C4-2B (cell line): ENCODE measurements around the gene HOXA10.

ENCODE experiments used
- H3K27ac ChIP-seq: fragments of 450-650 bp; 2 replicates; pipeline ENCODE4 v1.5.1; 2017
- CTCF ChIP-seq: fragments of 450-650 bp; conservative IDR thresholded peaks from 2 replicates; pipeline ENCODE4 v1.5.1; 2017; ENCODE audit warnings: mild to moderate bottlenecking
- ZFX ChIP-seq: fragments of 450-650 bp; IDR thresholded peaks from 2 replicates; pipeline ENCODE4 v1.6.1; 2017

The HOXA10 gene

DNA sequence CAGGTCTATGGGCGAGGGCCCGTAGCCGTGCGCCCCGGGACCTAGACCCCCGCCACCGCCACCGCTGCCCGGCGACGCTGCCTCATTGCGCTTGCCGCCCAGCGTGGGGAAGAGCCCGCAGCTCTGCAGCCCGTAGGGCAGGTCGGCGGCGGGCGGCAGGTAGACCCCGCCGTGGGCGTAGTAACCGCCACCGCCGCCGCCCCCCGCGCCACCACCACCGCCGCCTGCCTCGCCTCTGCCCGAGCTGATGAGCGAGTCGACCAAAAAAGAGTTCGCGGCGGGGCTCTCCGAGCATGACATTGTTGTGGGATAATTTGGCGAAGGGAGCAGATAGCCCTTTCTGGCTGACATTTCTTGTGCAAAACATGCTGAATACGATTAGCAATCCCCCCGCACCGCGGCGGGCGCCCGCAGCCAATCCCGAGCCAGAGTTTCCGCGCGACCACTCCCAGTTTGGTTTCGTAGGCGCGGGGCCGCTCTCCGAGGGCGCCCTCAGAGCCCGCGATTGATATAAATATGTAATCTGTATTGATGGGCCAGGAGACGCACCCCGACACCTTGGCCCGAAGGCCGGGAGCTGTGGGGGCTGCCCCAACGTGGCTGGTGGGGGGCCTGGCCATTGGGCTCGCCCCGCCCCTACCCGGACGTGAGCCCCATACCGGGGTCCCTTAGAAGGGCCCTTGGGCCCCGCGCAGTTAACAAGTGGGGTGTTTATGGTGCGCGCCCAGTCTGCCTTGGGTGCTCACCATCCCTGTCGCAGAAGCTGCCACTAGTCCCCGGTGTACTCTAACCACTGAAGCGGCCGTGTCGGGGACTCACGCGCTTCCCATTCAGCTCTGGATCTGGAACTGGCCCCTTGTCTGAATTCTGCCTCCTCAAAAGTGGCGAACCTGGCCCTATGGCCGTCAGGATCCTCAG lies at the start of gene HOXA10:
TSS of gene HOXA10 (minus strand) at position 365 of the 918 bp plus-strand sequence. CDS start at position 351, 14 bp downstream.
- H3K27ac ChIP-seq: peak within 1 kb of the TSS; percentile 98
- TF ChIP-seq ZFX: no peak
- TF ChIP-seq CTCF: no peak

DNA sequence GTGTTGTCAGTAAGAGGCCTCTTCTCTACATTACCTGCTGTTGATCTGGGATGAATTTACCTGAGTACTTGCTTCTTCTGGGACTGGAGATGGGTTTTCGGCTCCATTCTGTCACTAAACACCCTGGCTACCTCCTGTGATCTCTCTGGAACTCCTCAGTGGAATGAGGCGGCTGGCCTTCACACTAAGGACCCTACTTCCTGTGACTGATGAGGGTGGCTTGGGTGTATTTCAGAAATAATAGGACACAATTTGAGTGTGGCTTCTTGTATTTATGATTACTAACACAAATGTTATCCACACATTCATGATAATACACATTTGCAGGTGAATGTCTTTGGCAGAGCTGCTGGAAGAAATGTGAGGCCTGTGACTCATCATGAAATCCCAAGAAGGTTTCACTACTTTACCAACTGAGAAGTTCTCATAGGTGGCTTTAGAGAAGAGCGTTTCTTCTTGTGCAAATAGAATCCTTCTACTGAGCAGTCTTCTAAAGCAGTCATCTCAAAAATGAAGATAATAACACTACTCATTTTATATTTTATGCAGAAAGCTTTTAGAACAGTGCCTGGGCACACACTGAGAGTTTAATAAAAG lies 47.2 kb upstream of the HOXA10 start:
- no peak for TF ChIP-seq CTCF
- no peak for TF ChIP-seq ZFX
- no peak overlapping the region for H3K27ac ChIP-seq

DNA sequence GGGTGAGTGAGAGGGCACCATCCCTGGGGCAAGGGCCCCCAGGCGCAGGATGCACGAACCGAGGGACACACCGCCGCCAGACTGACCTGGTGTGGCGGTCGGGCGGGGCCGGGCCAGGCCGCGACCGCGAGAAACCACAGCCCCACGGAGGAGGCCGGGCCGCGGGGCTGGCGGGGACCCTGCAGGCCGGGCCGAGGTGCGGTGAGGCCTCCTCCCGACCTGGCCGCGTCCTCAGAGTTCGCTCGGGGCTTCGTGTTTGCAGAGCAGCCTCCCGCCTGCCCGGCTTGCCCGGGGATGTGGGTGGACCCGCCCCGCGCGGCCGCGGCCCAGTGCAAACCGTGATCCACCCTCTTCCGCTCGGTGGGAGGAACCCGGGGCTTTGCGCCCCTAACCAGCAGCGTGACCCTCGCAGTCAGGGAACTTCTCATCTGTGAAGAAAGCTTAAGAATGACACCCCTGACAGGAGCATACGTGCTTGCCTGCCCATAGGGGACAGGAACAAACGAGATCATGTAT lies 46.4 kb upstream of the HOXA10 start:
- TF ChIP-seq ZFX (no peak), CTCF (no peak)

GRCh38 chr7:27219821-27220220 lies 45.7 kb upstream of the HOXA10 start:
- no peak overlapping the region for H3K27ac ChIP-seq
- no peak for TF ChIP-seq CTCF
- no peak for TF ChIP-seq ZFX

More for the DNA sequence above, 46.4 kb upstream of the HOXA10 start:
- H3K27ac ChIP-seq: no peak overlapping the region

DNA sequence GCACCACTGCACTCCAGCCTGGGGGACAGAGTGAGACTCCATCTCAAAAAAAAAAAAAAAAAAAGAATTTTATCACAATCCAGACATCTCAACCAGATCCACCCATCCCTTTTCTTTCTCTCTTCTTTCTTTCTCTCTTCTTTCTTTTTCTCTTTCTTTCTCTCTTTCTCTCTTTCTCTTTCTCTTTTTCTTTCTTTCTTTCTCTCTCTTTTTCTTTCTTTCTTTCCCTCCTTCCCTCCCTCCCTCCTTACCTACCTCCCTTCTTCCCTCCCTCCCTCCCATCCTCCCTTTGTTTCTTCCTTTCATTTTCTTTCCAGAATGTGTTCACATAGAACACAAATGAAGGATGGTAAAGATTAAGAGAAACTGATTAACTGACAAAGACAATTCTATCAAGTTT lies 43.8 kb upstream of the HOXA10 start:
- no peak for TF ChIP-seq ZFX
- no peak for TF ChIP-seq CTCF
- H3K27ac ChIP-seq: no peak overlapping the region

- no peak overlapping the region for H3K27ac ChIP-seq
- TF ChIP-seq ZFX (no peak), CTCF (no peak)
Observed at GRCh38 chr7:27215356-27215755, 41.2 kb upstream of the HOXA10 start.
